Posterior cingulate gyrus (tissue), 11 donors: Measurements from ENCODE around the gene SST.

ENCODE experiments used
- DNase-seq, 10 donors: peaks; one replicate each; pipeline versions ENCODE4 v3.0.0 to v3.0.0-alpha.2; 2020 to 2021; ENCODE audit warnings: mixed read lengths in 3 of 10
- intact Hi-C: fragments of 100-400 bp; cut with DNase I; formaldehyde crosslinking; loops from one replicate; pipeline ENCODE4 v1.15.1; 2023

Gene SST

GRCh38 chr3:187669675-187670504, at the start of gene SST:
SST (minus strand) TSS chr3:187670394; CDS start chr3:187670291, 103 bp downstream.
- intact Hi-C loops, result no loop called here
- peak in 5 of 10 donors; percentile 13 to 81 (median 71) for DNase-seq

GRCh38 chr3:187719628-187720336, 49.6 kb upstream of the SST start:
- DNase-seq, result peak in 5 of 10 donors; percentile 45 to 88 (median 64)
- intact Hi-C loops, result no loop called here

GRCh38 chr3:187718802-187719201, 48.6 kb upstream of the SST start:
- intact Hi-C loops, result no loop called here
- no peak for DNase-seq

- DNase-seq, result no peak
- intact Hi-C loops, result no loop called here
Measured at GRCh38 chr3:187717572-187717971, 47.4 kb upstream of the SST start.

GRCh38 chr3:187714404-187714979, 44.3 kb upstream of the SST start:
- intact Hi-C loops, result loop anchor here (1.0 to 2.0 kb wide), 3 partner anchors 36 to 494 kb away; no protein-coding TSS in a partner anchor
- DNase-seq, result peak in 8 of 10 donors; percentile 46 to 87 (median 76)

GRCh38 chr3:187713504-187713903, 43.3 kb upstream of the SST start:
- intact Hi-C loops, result no loop called here
- no peak for DNase-seq

- intact Hi-C loops, result no loop called here
- DNase-seq, result no peak
Measured at GRCh38 chr3:187709155-187709554, 39.0 kb upstream of the SST start.

- intact Hi-C loops, result no loop called here
- no peak for DNase-seq
Measured at GRCh38 chr3:187708696-187709095, 38.5 kb upstream of the SST start.

- DNase-seq, result peak in 2 of 10 donors; percentile 22 to 84
- intact Hi-C loops, result no loop called here
Measured at GRCh38 chr3:187706971-187707370, 36.8 kb upstream of the SST start.

GRCh38 chr3:187705164-187705563, 35.0 kb upstream of the SST start:
- intact Hi-C loops, result no loop called here
- no peak for DNase-seq

- intact Hi-C loops, result no loop called here
- DNase-seq, result peak in 1 of 10 donors; percentile 18
Measured at GRCh38 chr3:187702507-187703033, 32.4 kb upstream of the SST start, which contains the start of gene RTP2. RTP2 (minus strand) TSS chr3:187702557; CDS start chr3:187702128, 429 bp downstream.

GRCh38 chr3:187700249-187700648, 30.1 kb upstream of the SST start:
- intact Hi-C loops, result no loop called here

GRCh38 chr3:187698499-187699399, 28.6 kb upstream of the SST start:
- intact Hi-C loops, result no loop called here
- DNase-seq, result peak in 2 of 10 donors; percentile 60 to 66

More at GRCh38 chr3:187700249-187700648, 30.1 kb upstream of the SST start:
- DNase-seq, result peak in 2 of 10 donors; percentile 30 to 72

GRCh38 chr3:187696021-187696420, 25.8 kb upstream of the SST start:
- no peak for DNase-seq
- intact Hi-C loops, result no loop called here

GRCh38 chr3:187695449-187695848, 25.3 kb upstream of the SST start:
- intact Hi-C loops, result no loop called here
- no peak for DNase-seq

- intact Hi-C loops, result no loop called here
Measured at GRCh38 chr3:187694801-187695200, 24.6 kb upstream of the SST start.

GRCh38 chr3:187693431-187693830, 23.2 kb upstream of the SST start:
- intact Hi-C loops, result no loop called here
- no peak for DNase-seq

More at GRCh38 chr3:187694801-187695200, 24.6 kb upstream of the SST start:
- DNase-seq, result no peak

- DNase-seq, result no peak
- intact Hi-C loops, result no loop called here
Measured at GRCh38 chr3:187689984-187690383, 19.8 kb upstream of the SST start.

GRCh38 chr3:187686621-187687273, 16.6 kb upstream of the SST start:
- DNase-seq, result no peak
- intact Hi-C loops, result no loop called here
